Glutamatergic neuron (in vitro differentiated cells): ENCODE results near the gene EPM2A. TPM values are rescaled to one million over a fixed set of nuclear protein-coding genes. Genes with fewer than 3 reads are reported as not detected.

Experiments
- DNase-seq: peaks from one replicate; pipeline ENCODE4 v3.0.0; 2022
- H3K27ac Mint-ChIP-seq: one replicate; pipeline ENCODE4 v1.8.0; 2020; ENCODE audit warnings: mild to moderate bottlenecking, mixed read lengths, inconsistent platforms; ENCODE audit not compliant: unreplicated experiment
- H3K27me3 Mint-ChIP-seq: one replicate; pipeline ENCODE4 v1.8.0; 2020; ENCODE audit warnings: mild to moderate bottlenecking, moderate library complexity, mixed read lengths, inconsistent platforms; ENCODE audit not compliant: unreplicated experiment
- H3K36me3 Mint-ChIP-seq: one replicate; pipeline ENCODE4 v1.8.0; 2020; ENCODE audit warnings: mild to moderate bottlenecking, mixed read lengths, inconsistent platforms; ENCODE audit not compliant: unreplicated experiment
- H3K4me1 Mint-ChIP-seq: one replicate; pipeline ENCODE4 v1.8.0; 2020; ENCODE audit warnings: mild to moderate bottlenecking, low read depth, mixed read lengths, inconsistent platforms; ENCODE audit not compliant: unreplicated experiment
- H3K4me3 Mint-ChIP-seq: one replicate; pipeline ENCODE4 v1.8.0; 2020; ENCODE audit warnings: mild to moderate bottlenecking, mixed read lengths, inconsistent platforms; ENCODE audit not compliant: unreplicated experiment
- H3K9me3 Mint-ChIP-seq: one replicate; pipeline ENCODE4 v1.8.0; 2020; ENCODE audit warnings: mild to moderate bottlenecking, moderate library complexity, mixed read lengths, inconsistent platforms; ENCODE audit not compliant: unreplicated experiment
- total RNA-seq: library from RNA; stranded (reverse); fragmentation: NEBNext Ultra II Directional; extraction: Animal tissue kit (Norgen Biotek cat#: 25700); gene quantifications from one replicate; pipeline ENCODE4 v1.2.1, GENCODE V29; 2021; ENCODE audit not compliant: unreplicated experiment
- TF ChIP-seq, protein P1 (sequence below): fragments of 200-600 bp; sonication (generic); IDR thresholded peaks from one replicate; pipeline ENCODE4 v1.5.0; 2021; ENCODE audit not compliant: partially characterized antibody, unreplicated experiment

Gene EPM2A
- total RNA-seq, 1 donor from 2014 or later = 15.5 TPM

DNA sequence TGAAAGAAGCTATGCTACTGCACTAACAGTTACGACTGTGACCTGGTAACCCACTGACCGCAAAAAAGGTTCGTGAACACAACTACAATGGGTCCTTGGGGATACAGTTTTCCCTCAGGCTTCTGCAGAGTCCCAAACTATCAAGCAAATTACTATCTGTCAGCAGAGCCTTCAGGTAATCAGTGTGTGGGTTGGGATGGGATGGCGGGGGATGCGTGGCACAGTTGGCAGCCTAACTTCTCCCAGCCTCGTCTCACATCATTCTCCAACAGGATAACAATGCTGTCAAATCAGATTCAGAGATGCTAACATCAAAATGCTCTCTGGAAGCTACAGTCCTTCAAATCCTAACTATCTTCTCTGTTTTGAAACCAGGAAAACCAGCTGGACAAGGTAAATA lies 102.3 kb downstream of the EPM2A start:
- no peak overlapping the region for H3K27ac Mint-ChIP-seq
- H3K36me3 Mint-ChIP-seq = no peaks in the 10 kb centered on the region
- peaks cover 3% of the 10 kb centered on the region for H3K27me3 Mint-ChIP-seq
- H3K9me3 Mint-ChIP-seq = no peaks in the 10 kb centered on the region
- H3K4me1 Mint-ChIP-seq = no peaks in the 10 kb centered on the region
- no peak overlapping the region for H3K4me3 Mint-ChIP-seq
- TF ChIP-seq, protein P1, sequence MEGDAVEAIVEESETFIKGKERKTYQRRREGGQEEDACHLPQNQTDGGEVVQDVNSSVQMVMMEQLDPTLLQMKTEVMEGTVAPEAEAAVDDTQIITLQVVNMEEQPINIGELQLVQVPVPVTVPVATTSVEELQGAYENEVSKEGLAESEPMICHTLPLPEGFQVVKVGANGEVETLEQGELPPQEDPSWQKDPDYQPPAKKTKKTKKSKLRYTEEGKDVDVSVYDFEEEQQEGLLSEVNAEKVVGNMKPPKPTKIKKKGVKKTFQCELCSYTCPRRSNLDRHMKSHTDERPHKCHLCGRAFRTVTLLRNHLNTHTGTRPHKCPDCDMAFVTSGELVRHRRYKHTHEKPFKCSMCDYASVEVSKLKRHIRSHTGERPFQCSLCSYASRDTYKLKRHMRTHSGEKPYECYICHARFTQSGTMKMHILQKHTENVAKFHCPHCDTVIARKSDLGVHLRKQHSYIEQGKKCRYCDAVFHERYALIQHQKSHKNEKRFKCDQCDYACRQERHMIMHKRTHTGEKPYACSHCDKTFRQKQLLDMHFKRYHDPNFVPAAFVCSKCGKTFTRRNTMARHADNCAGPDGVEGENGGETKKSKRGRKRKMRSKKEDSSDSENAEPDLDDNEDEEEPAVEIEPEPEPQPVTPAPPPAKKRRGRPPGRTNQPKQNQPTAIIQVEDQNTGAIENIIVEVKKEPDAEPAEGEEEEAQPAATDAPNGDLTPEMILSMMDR = no peak
- DNase-seq = no peak

DNA sequence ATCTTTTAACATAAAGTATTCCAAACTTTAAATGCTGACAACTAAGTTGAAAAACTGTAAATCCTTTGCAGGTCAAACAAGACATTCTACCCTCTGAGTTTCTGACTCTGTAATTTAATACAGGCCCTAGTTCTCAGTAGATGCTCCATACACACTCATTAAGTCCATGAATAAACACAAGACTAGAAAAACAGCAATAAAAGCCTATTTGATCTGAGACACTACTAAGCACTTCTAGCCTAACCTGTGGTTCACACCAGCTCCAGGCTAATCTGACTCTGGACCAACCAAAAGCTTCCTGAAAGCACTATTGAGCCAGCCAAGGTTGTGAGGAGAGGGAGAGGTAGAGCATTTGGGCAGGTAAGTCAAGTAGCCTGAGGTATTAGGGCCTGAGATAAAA lies 103.9 kb downstream of the EPM2A start:
- H3K9me3 Mint-ChIP-seq = no peaks in the 10 kb centered on the region
- H3K27me3 Mint-ChIP-seq = peaks cover 3% of the 10 kb centered on the region
- TF ChIP-seq, protein P1 = no peak
- H3K36me3 Mint-ChIP-seq = no peaks in the 10 kb centered on the region
- no peak for DNase-seq
- no peak overlapping the region for H3K27ac Mint-ChIP-seq
- no peaks in the 10 kb centered on the region for H3K4me1 Mint-ChIP-seq
- no peak overlapping the region for H3K4me3 Mint-ChIP-seq

DNA sequence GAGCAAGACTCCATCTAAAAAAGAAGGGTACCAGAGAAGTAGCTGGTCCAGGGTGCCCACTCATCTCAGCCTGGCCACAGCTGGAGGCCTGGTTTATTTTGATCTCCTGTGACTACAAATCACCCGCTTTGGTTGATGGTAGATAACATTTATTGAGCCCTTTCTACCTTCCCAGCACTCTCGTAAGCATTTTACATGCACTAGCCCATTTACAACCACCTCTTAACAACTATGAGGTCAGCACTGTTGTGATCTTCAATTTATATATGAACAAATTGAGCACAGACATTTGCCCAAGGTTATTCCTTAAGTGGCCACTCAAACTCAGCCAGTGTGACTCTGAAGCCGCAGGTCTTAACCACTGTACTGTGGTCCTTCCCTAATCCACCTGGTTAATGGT lies 104.7 kb downstream of the EPM2A start:
- TF ChIP-seq, protein P1 = no peak
- Mint-ChIP-seq H3K9me3 (no peaks in the 10 kb centered on the region), H3K36me3 (no peaks in the 10 kb centered on the region), H3K27me3 (peaks cover 3% of the 10 kb centered on the region), H3K27ac (no peak overlapping the region), H3K4me3 (no peak overlapping the region), H3K4me1 (no peaks in the 10 kb centered on the region)
- no peak for DNase-seq

DNA sequence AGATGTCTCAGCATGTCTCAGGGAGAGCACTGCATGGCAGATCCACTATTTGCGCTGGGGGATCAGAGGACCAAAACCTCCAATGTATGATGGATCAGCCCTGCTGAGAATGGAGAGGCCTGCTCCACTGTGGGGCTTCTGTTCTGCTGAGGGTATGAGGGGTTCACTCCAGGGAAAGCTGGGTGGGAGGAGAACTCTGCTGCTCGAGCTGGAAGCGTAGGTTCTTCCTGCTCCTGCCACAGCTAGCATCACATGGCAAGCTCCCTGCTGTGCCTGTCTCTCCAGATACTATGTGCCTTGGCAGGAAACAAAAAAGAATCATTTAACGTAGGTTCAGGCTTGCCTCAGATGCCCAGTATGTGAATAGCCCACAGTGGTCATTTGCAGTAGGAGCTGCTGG lies 105.8 kb downstream of the EPM2A start:
- H3K9me3 Mint-ChIP-seq = no peaks in the 10 kb centered on the region
- no peaks in the 10 kb centered on the region for H3K4me1 Mint-ChIP-seq
- TF ChIP-seq, protein P1 = no peak
- H3K4me3 Mint-ChIP-seq = no peak overlapping the region
- H3K27ac Mint-ChIP-seq = no peak overlapping the region
- peaks cover 3% of the 10 kb centered on the region for H3K27me3 Mint-ChIP-seq
- no peak for DNase-seq
- H3K36me3 Mint-ChIP-seq = no peaks in the 10 kb centered on the region

DNA sequence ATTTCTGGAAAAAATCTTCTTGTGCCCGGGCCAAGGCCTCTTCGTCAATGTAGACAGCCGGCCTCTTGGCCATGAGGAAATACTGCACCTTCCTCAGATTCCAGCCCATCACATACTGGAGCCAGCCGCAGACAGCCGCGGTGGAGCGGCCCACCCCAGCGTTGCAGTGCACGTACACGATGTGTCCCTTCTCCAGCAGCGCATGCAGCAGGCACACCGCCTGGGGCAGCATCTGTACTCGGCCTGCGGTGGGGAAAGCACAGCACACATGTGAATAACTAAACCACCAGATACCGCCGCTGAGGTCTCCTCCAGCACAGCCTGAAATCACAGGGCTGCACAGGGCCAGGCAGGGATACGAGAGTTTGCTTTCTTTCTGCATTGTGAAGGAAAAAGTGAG lies 107.9 kb downstream of the EPM2A start:
- no peak overlapping the region for H3K27ac Mint-ChIP-seq
- no peak overlapping the region for H3K4me3 Mint-ChIP-seq
- DNase-seq = no peak
- no peaks in the 10 kb centered on the region for H3K4me1 Mint-ChIP-seq
- peaks cover 3% of the 10 kb centered on the region for H3K27me3 Mint-ChIP-seq
- TF ChIP-seq, protein P1 = no peak
- no peaks in the 10 kb centered on the region for H3K9me3 Mint-ChIP-seq
- H3K36me3 Mint-ChIP-seq = no peaks in the 10 kb centered on the region
